Neural progenitor cell (in vitro differentiated cells): ENCODE data around the gene C15orf40.

Source experiments
- CTCF ChIP-seq: fragments of 200-600 bp; sonication (generic); IDR thresholded peaks from 2 replicates; pipeline ENCODE4 v1.5.1; 2017; ENCODE audit warnings: antibody characterized with exemption, mild to moderate bottlenecking
- EZH2phosphoT487 ChIP-seq: fragments of 200-600 bp; sonication (generic); IDR thresholded peaks from 2 replicates; pipeline ENCODE4 v1.6.1; 2017; ENCODE audit warnings: antibody characterized with exemption

GRCh38 chr15:82964890-82965289, 46.5 kb downstream of the C15orf40 start:
- TF ChIP-seq CTCF (no peak), EZH2phosphoT487 (no peak)
